ENCODE measurements around the gene GSTK1.

Gene GSTK1

GRCh38 chr7:143300959-143301935 is 38.0 kb downstream of the GSTK1 start:
- no peak for DNase-seq

DNA sequence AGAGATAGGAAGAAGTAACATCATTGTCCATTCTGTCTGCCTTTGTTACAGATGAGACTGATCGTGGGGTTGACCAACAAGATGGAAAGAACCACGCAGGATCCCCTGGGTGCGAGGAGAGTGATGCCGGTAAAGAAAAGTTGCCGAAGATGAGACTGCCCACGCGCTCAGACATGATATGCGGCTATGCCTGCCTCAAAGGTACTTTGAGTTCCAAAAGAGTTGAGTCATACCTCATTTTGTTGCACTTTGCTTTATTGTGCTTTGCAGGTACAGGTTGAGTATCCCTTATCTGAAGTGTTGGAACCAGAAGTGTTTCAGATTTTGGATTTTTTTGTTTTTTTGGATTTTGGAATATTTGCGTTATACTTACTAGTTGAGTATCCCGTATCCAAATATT is 40.5 kb downstream of the GSTK1 start:
- DNase-seq, result no peak

- no peak for DNase-seq
Measured at GRCh38 chr7:143304938-143305337, 41.7 kb downstream of the GSTK1 start.

DNA sequence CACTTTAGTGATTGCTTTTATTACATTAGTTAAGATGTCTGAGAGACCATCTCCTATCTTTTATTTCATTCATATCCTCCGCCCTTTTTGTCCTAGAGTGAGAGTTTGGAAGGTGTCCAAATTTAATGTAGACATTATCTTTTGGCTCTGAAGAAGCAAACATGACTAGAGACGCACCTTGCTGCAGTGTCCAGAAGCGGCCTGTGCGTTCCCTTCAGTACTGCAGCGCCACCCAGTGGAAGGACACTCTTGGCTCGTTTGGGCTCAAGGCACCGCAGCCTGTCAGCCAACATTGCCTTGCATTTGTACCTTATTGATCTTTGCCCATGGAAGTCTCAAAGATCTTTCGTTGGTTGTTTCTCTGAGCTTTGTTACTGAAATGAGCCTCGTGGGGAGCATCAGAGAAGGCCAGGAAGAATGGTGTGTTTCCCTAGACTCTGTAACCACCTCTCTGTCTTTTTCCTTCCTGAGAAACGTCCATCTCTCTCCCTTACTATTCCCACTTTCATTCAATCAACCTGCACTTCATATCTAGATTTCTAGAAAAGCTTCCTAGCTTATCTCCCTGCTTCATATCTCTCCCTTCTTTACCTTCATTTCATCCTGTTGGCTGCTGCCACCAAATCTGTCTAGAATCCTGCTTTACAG is 42.3 kb downstream of the GSTK1 start:
- DNase-seq, result no peak

GRCh38 chr7:143308632-143309031 is 45.4 kb downstream of the GSTK1 start:
- DNase-seq, result no peak

GRCh38 chr7:143314127-143314526 is 50.9 kb downstream of the GSTK1 start:
- DNase-seq, result no peak

DNA sequence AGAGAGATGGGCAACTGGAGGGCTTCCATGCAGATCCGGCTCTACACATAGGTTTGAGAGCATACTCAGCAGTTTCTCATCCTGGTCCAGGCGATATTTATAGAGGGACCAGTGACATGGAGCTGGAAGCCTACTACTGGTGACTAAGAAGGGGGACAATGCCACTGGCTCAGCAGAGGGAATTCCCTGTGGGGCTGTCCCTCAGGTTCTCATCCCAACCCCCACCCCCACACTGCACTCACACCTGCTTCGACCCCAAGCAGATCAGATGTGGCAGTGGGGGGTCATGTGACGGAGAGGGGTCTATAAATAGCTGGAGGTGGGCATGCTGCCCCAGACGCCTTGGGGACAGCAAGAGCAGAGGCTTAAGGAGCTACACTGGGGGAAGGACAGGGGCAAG is 52.5 kb downstream of the GSTK1 start, which contains the start of gene CLCN1:
TSS of gene CLCN1 (plus strand) at position 336 of the 400 bp plus-strand sequence. CDS start 102 bp downstream, outside the sequence.
- DNase-seq, result no peak

- no peak for DNase-seq
Measured at GRCh38 chr7:143316492-143316891, 53.3 kb downstream of the GSTK1 start.

- no peak for DNase-seq
Measured at GRCh38 chr7:143318661-143319060, 55.4 kb downstream of the GSTK1 start.
